OCI-LY7 (cell line): ENCODE measurements around the gene ANKRD16.

Experiments
- EZH2phosphoT487 ChIP-seq: fragments of 200-600 bp; sonication (generic); IDR thresholded peaks from 2 replicates; pipeline ENCODE4 v1.6.1; 2018; ENCODE audit warnings: low read depth, borderline replicate concordance, mild to moderate bottlenecking, mixed run types, antibody characterized with exemption, low read length, moderate library complexity, mixed read lengths
- TF ChIP-seq, protein P1 (sequence below): fragments of 200-600 bp; sonication (generic); conservative IDR thresholded peaks from 2 replicates; pipeline ENCODE4 v1.5.1; 2014; ENCODE audit warnings: mild to moderate bottlenecking, antibody characterized with exemption, low read length, moderate library complexity, mixed read lengths

GRCh38 chr10:5903563-5903962 lies 13.9 kb upstream of the ANKRD16 start:
- TF ChIP-seq, protein P1, sequence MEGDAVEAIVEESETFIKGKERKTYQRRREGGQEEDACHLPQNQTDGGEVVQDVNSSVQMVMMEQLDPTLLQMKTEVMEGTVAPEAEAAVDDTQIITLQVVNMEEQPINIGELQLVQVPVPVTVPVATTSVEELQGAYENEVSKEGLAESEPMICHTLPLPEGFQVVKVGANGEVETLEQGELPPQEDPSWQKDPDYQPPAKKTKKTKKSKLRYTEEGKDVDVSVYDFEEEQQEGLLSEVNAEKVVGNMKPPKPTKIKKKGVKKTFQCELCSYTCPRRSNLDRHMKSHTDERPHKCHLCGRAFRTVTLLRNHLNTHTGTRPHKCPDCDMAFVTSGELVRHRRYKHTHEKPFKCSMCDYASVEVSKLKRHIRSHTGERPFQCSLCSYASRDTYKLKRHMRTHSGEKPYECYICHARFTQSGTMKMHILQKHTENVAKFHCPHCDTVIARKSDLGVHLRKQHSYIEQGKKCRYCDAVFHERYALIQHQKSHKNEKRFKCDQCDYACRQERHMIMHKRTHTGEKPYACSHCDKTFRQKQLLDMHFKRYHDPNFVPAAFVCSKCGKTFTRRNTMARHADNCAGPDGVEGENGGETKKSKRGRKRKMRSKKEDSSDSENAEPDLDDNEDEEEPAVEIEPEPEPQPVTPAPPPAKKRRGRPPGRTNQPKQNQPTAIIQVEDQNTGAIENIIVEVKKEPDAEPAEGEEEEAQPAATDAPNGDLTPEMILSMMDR: no peak
- TF ChIP-seq EZH2phosphoT487: no peak
